H1 (cell line): Measurements from ENCODE around the gene KIF25. TPM values are rescaled to one million over a fixed set of nuclear protein-coding genes. Genes with fewer than 3 reads are reported as not detected.

Experiments used
- CEBPB ChIP-seq: IDR thresholded peaks from 2 replicates; pipeline ENCODE4 v1.6.1; 2012; ENCODE audit warnings: low read depth, low read length
- CHD1 ChIP-seq: IDR thresholded peaks from 2 replicates; pipeline ENCODE4 v1.6.1; 2012; ENCODE audit warnings: low read depth, low read length, improper control_type of control experiment
- CTBP2 ChIP-seq: IDR thresholded peaks from 2 replicates; pipeline ENCODE4 v1.7.0; 2011; ENCODE audit warnings: borderline replicate concordance, mild to moderate bottlenecking, moderate library complexity, mixed read lengths, low read length; ENCODE audit not compliant: insufficient read depth, insufficient read length
- PHF8 ChIP-seq: fragments of 200-600 bp; sonication (generic); conservative IDR thresholded peaks from 2 replicates; pipeline ENCODE4 v1.7.1; 2012; ENCODE audit warnings: low read depth, mild to moderate bottlenecking, inconsistent platforms, low read length, moderate library complexity
- SP4 ChIP-seq: IDR thresholded peaks from 2 replicates; pipeline ENCODE4 v1.6.1; 2012; ENCODE audit warnings: low read length, inconsistent platforms
- SUZ12 ChIP-seq: fragments of 200-600 bp; sonication (generic); IDR thresholded peaks from 2 replicates; pipeline ENCODE4 v1.6.1; 2012; ENCODE audit warnings: mild to moderate bottlenecking, inconsistent platforms, low read length, moderate library complexity, mixed read lengths
- TAF1 ChIP-seq: IDR thresholded peaks from 2 replicates; pipeline ENCODE4 v1.6.1; 2011; ENCODE audit warnings: mild to moderate bottlenecking, low read depth, low read length
- TBP ChIP-seq: IDR thresholded peaks from 2 replicates; pipeline ENCODE4 v1.6.1; 2011; ENCODE audit warnings: low read depth, low read length, improper control_type of control experiment
- polyA plus RNA-seq, 7 experiments: library from polyadenylated mRNA; depleted of rRNA in 3 of 7; stranded (reverse) in 5 of 7; unstranded in 2 of 7; fragments of >200 nt in 5 of 7; fragments of 200-250 nt in 2 of 7; gene quantifications; 1 replicate in 5 of 7; 2 replicates in 1 of 7; 4 replicates in 1 of 7; pipeline versions ENCODE4 v1.2.1 to v1.2.3, GENCODE V29; 2011 to 2013; ENCODE audit warnings: missing spikeins in 2 of 7, mixed read lengths in 2 of 7
- total RNA-seq: library from RNA; stranded (reverse); fragmentation: NEBNext Ultra II Directional; extraction: Animal tissue kit (Norgen Biotek cat#: 25700); gene quantifications from 2 replicates; pipeline ENCODE4 v1.2.1, GENCODE V29; 2021
- TF ChIP-seq, protein P1 (sequence below): IDR thresholded peaks from 2 replicates; pipeline ENCODE4 v1.6.1; 2011; ENCODE audit warnings: low read depth, mild to moderate bottlenecking, low read length; ENCODE audit not compliant: insufficient read depth

The KIF25 gene
- total and polyA plus RNA-seq, 2 of the 8 experiments (the other 6 are each of a cell fraction or from before 2014, with no cell fraction given): 1.5 to 2.0 TPM

DNA sequence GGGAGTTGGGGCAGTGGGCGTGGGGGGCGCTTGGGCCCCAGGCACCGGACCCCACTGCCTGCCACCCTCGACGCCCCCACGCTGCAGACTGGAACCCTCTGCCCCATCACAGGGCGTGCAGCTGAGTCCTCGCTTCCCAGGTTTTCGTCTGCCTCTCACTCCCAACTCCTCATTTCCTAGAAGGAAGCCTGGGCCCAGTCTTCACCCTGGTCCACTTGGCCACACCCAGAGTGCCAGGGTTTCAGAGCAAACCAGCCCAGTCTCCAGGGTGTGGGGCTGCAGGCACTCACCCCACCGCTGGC, 51.2 kb downstream of the KIF25 start (continued):
- TF ChIP-seq CHD1: no peak
- TF ChIP-seq, protein P1, sequence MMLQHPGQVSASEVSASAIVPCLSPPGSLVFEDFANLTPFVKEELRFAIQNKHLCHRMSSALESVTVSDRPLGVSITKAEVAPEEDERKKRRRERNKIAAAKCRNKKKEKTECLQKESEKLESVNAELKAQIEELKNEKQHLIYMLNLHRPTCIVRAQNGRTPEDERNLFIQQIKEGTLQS: no peak
- no peak for TF ChIP-seq TAF1
- no peak for TF ChIP-seq CEBPB
- TF ChIP-seq SP4: no peak
- no peak for TF ChIP-seq CTBP2
- TF ChIP-seq PHF8: no peak
- no peak for TF ChIP-seq SUZ12
- TF ChIP-seq TBP: no peak
